Forelimb muscle (tissue), 1 donor: ENCODE measurements around the gene PMM2. TPM values are rescaled to one million over a fixed set of nuclear protein-coding genes. Genes with fewer than 3 reads are reported as not detected.
"Not testable (repeated sequence)": the region's sequence is repeated elsewhere in the genome, so short reads cannot be mapped to it uniquely, and the experiment has no call there.

Source experiments
- DNase-seq: peaks from one replicate; pipeline ENCODE4 v3.0.0-alpha.2; 2013; ENCODE audit warnings: low read depth
- polyA plus RNA-seq: library from polyadenylated mRNA; unstranded; fragments of 120-200 nt; gene quantifications from one replicate; pipeline ENCODE4 v1.2.1, GENCODE V29; 2013; ENCODE audit not compliant: insufficient read length

Gene PMM2
- polyA plus RNA-seq, 1 donor: 17.1 TPM

- no peak for DNase-seq
Measured at GRCh38 chr16:8781797-8782196, 15.8 kb upstream of the PMM2 start.

- no peak for DNase-seq
Measured at GRCh38 chr16:8782673-8783072, 15.0 kb upstream of the PMM2 start.

- DNase-seq: no peak
Measured at GRCh38 chr16:8785408-8785807, 12.2 kb upstream of the PMM2 start.

- not testable (repeated sequence) for DNase-seq
Measured at GRCh38 chr16:8786316-8786715, 11.3 kb upstream of the PMM2 start.

GRCh38 chr16:8788578-8789172 lies 9.0 kb upstream of the PMM2 start:
- DNase-seq: no peak

- DNase-seq: no peak
Measured at GRCh38 chr16:8795091-8795490, 2.5 kb upstream of the PMM2 start.

GRCh38 chr16:8795818-8796217 lies 1.8 kb upstream of the PMM2 start:
- DNase-seq: no peak

GRCh38 chr16:8796469-8797363 lies 923 bp upstream of the PMM2 start:
- DNase-seq: no peak

GRCh38 chr16:8798174-8798527 lies 512 bp downstream of the PMM2 start:
- no peak for DNase-seq

GRCh38 chr16:8798535-8799157 lies 1.0 kb downstream of the PMM2 start:
- DNase-seq: no peak

GRCh38 chr16:8801701-8802100 lies 4.1 kb downstream of the PMM2 start:
- no peak for DNase-seq

- DNase-seq: not testable (repeated sequence)
Measured at GRCh38 chr16:8803733-8804132, 6.1 kb downstream of the PMM2 start.

- DNase-seq: no peak
Measured at GRCh38 chr16:8804313-8804712, 6.7 kb downstream of the PMM2 start.

GRCh38 chr16:8806272-8806983 lies 8.8 kb downstream of the PMM2 start:
- DNase-seq: no peak

- no peak for DNase-seq
Measured at GRCh38 chr16:8807189-8807588, 9.6 kb downstream of the PMM2 start.

- no peak for DNase-seq
Measured at GRCh38 chr16:8808009-8808408, 10.4 kb downstream of the PMM2 start.

- DNase-seq: no peak
Measured at GRCh38 chr16:8808613-8809353, 11.1 kb downstream of the PMM2 start.

- no peak for DNase-seq
Measured at GRCh38 chr16:8812162-8812843, 14.7 kb downstream of the PMM2 start.

GRCh38 chr16:8814095-8814806 lies 16.6 kb downstream of the PMM2 start:
- no peak for DNase-seq

GRCh38 chr16:8816967-8817655 lies 19.5 kb downstream of the PMM2 start:
- no peak for DNase-seq
